Body of pancreas (tissue), 4 donors: ENCODE results near the gene OSBPL9. TPM values are rescaled to one million over a fixed set of nuclear protein-coding genes. Genes with fewer than 3 reads are reported as not detected.

Experiments used
- ATAC-seq: fragments of 150-250 bp; one replicate; pipeline ENCODE4 v1.9.1; 2016
- DNase-seq, 4 donors: peaks; one replicate each; pipeline ENCODE4 v3.0.0-alpha.2; 2019
- H3K27ac ChIP-seq, 4 donors: fragments of 200-600 bp; sonication (generic); 1 replicate in 3 of 4; 2 replicates in 1 of 4; pipeline versions ENCODE4 v1.5.1 to v1.6.1; 2016 to 2019; ENCODE audit warnings: mild to moderate bottlenecking in 1 of 4, mixed read lengths in 1 of 4, moderate library complexity in 1 of 4
- H3K27me3 ChIP-seq, 2 donors: fragments of 200-600 bp; sonication (generic); one replicate each; pipeline ENCODE4 v1.6.0; 2016; ENCODE audit warnings: mild to moderate bottlenecking in 1 of 2
- H3K36me3 ChIP-seq, 2 donors: fragments of 200-600 bp; sonication (generic); replicated peaks in 1 of 2; 2 replicates each; pipeline ENCODE4 v1.5.1; 2016; ENCODE audit warnings: low read depth in 2 of 2; ENCODE audit not compliant: insufficient read depth in 1 of 2
- H3K4me1 ChIP-seq: fragments of 200-600 bp; sonication (generic); one replicate; pipeline ENCODE4 v1.6.0; 2016
- H3K4me3 ChIP-seq, 2 donors: fragments of 200-600 bp; sonication (generic); 1 replicate in 1 of 2; 2 replicates in 1 of 2; pipeline ENCODE4 v1.5.1; 2016 to 2019
- H3K9me3 ChIP-seq, 3 donors: fragments of 200-600 bp; sonication (generic); 1 replicate in 2 of 3; 2 replicates in 1 of 3; pipeline ENCODE4 v1.5.1; 2016
- CTCF ChIP-seq, 7 experiments: fragments of 450-650 bp in 4 of 7; fragments of 200-600 bp in 3 of 7; sonication (generic) in 3 of 7; IDR thresholded peaks; one replicate each; pipeline ENCODE4 v1.5.1; 2016 to 2019; ENCODE audit warnings: antibody characterized with exemption in 7 of 7
- POLR2A ChIP-seq, 3 donors: fragments of 450-650 bp; IDR thresholded peaks; one replicate each; pipeline ENCODE4 v1.6.1; 2016; ENCODE audit warnings: antibody characterized with exemption in 3 of 3, mild to moderate bottlenecking in 2 of 3
- WGBS, 2 donors: methylation state at CpG; one replicate each; pipeline ENCODE4 v1.1.5; 2017; 5-methylcytosine and 5-hydroxymethylcytosine counted together
- intact Hi-C: fragments of 100-400 bp; cut with DNase I; formaldehyde crosslinking; loops from one replicate; pipeline ENCODE4 v1.15.1; 2023
- total RNA-seq, 2 donors: library from RNA; depleted of rRNA; stranded (reverse); fragments of >200 nt; gene quantifications; one replicate each; pipeline ENCODE4 v1.1.0, GENCODE V29; 2016

OSBPL9 gene
- total RNA-seq, 2 donors from 2014 or later = 25.1 to 89.0 TPM

GRCh38 chr1:51749151-51749550, 132.3 kb downstream of the OSBPL9 start:
- WGBS, 2 donors = 94 to 97% methylated on average over 3 of the region's 3 CpGs
- Histone ChIP-seq H3K27me3 (no peaks in the 10 kb centered on the region), H3K4me3 (no peak overlapping the region), H3K4me1 (no peaks in the 10 kb centered on the region), H3K9me3 (no peaks in the 10 kb centered on the region), H3K36me3 (no peaks in the 10 kb centered on the region), H3K27ac (no peak overlapping the region)
- DNase-seq = no peak
- intact Hi-C loops = no loop called here
- TF ChIP-seq CTCF (IDR thresholded peaks at IDR 0.05) (no peak), POLR2A (IDR thresholded peaks at IDR 0.05) (no peak)
- ATAC-seq = no peak

- intact Hi-C loops = no loop called here
- H3K27ac ChIP-seq = no peak overlapping the region
- DNase-seq (no peak), ATAC-seq (no peak)
- H3K4me3 ChIP-seq = no peak overlapping the region
- no peaks in the 10 kb centered on the region for H3K36me3 ChIP-seq
- TF ChIP-seq CTCF (IDR thresholded peaks at IDR 0.05) (no peak), POLR2A (IDR thresholded peaks at IDR 0.05) (no peak)
- H3K27me3 ChIP-seq = no peaks in the 10 kb centered on the region
- 85 to 91% methylated on average over 3 of the region's 3 CpGs for WGBS, 2 donors
- H3K4me1 ChIP-seq = no peaks in the 10 kb centered on the region
- no peaks in the 10 kb centered on the region for H3K9me3 ChIP-seq
Measured at GRCh38 chr1:51750218-51750617, 133.3 kb downstream of the OSBPL9 start.

- H3K27ac ChIP-seq = no peak overlapping the region
- no peaks in the 10 kb centered on the region for H3K36me3 ChIP-seq
- ATAC-seq (no peak), DNase-seq (no peak)
- no peaks in the 10 kb centered on the region for H3K4me1 ChIP-seq
- 94 to 100% methylated on average over 1 of the region's 1 CpG for WGBS, 2 donors
- H3K27me3 ChIP-seq = no peaks in the 10 kb centered on the region
- TF ChIP-seq POLR2A (IDR thresholded peaks at IDR 0.05) = no peak
- no peak for TF ChIP-seq CTCF (IDR thresholded peaks at IDR 0.05)
- H3K9me3 ChIP-seq = no peaks in the 10 kb centered on the region
- H3K4me3 ChIP-seq = no peak overlapping the region
- intact Hi-C loops = no loop called here
Measured at GRCh38 chr1:51750729-51751128, 133.8 kb downstream of the OSBPL9 start.

- Histone ChIP-seq H3K4me1 (no peaks in the 10 kb centered on the region), H3K36me3 (no peaks in the 10 kb centered on the region), H3K9me3 (no peaks in the 10 kb centered on the region), H3K27ac (no peak overlapping the region), H3K27me3 (no peaks in the 10 kb centered on the region), H3K4me3 (no peak overlapping the region)
- no peak for ATAC-seq
- no peak for TF ChIP-seq POLR2A (IDR thresholded peaks at IDR 0.05)
- TF ChIP-seq CTCF (IDR thresholded peaks at IDR 0.05) = no peak
- intact Hi-C loops = no loop called here
- WGBS, 2 donors = 90 to 96% methylated on average over 11 of the region's 11 CpGs
- no peak for DNase-seq
Measured at GRCh38 chr1:51752073-51752948, 135.4 kb downstream of the OSBPL9 start.

- intact Hi-C loops = no loop called here
- no peak for ATAC-seq
- no peak for TF ChIP-seq CTCF (IDR thresholded peaks at IDR 0.05)
- no peak for TF ChIP-seq POLR2A (IDR thresholded peaks at IDR 0.05)
Measured at GRCh38 chr1:51753969-51754368, 137.1 kb downstream of the OSBPL9 start.

More at GRCh38 chr1:51753969-51754368, 137.1 kb downstream of the OSBPL9 start:
- H3K4me3 ChIP-seq = no peak overlapping the region
- no peaks in the 10 kb centered on the region for H3K36me3 ChIP-seq
- H3K27ac ChIP-seq = no peak overlapping the region
- DNase-seq = no peak
- H3K9me3 ChIP-seq = no peaks in the 10 kb centered on the region
- H3K4me1 ChIP-seq = no peaks in the 10 kb centered on the region
- H3K27me3 ChIP-seq = no peaks in the 10 kb centered on the region
